PC-9 (cell line): Measurements from ENCODE around the gene GRK4. TPM values are rescaled to one million over a fixed set of nuclear protein-coding genes. Genes with fewer than 3 reads are reported as not detected.

Experiments
- BruUV-seq: library from RNA; stranded (reverse); fragments of 400-500 nt; replicated peaks from 2 replicates; lab custom pipeline; 2021; lab: Mats Ljungman, UMichigan
- CTCF ChIA-PET: fragments of 300-600 bp; sonication (Branson Sonifier 250); formaldehyde crosslinking; loops from one replicate; lab custom pipeline; 2022; ENCODE audit warnings: antibody characterized with exemption; lab: Charles Lee
- POLR2A ChIA-PET: fragments of 300-600 bp; sonication (Branson Sonifier 250); formaldehyde crosslinking; loops from one replicate; lab custom pipeline; 2022; ENCODE audit warnings: antibody characterized with exemption; ENCODE audit not compliant: unreplicated experiment; lab: Charles Lee
- DNase-seq, 2 experiments: peaks; one replicate each; pipeline versions ENCODE4 v3.0.0 to v3.0.0-alpha.2; 2015 to 2022; ENCODE audit warnings: mixed read lengths in 1 of 2
- H2AFZ ChIP-seq: fragments of 200-600 bp; sonication (generic); 2 replicates; pipeline ENCODE4 v1.8.1; 2017; ENCODE audit warnings: antibody characterized with exemption
- H3F3A ChIP-seq: fragments of 200-600 bp; sonication (generic); 2 replicates; pipeline ENCODE4 v1.8.1; 2017; ENCODE audit warnings: antibody characterized with exemption, mild to moderate bottlenecking, low read depth; ENCODE audit not compliant: insufficient read depth
- H3K27ac ChIP-seq: fragments of 200-600 bp; sonication (generic); 2 replicates; pipeline ENCODE4 v1.6.1; 2016; ENCODE audit warnings: mixed run types
- H3K27me3 ChIP-seq: fragments of 200-600 bp; sonication (generic); 2 replicates; pipeline ENCODE4 v1.6.1; 2016; ENCODE audit warnings: low read depth, mixed run types; ENCODE audit not compliant: insufficient read depth
- H3K36me3 ChIP-seq: fragments of 200-600 bp; sonication (generic); 2 replicates; pipeline ENCODE4 v1.6.1; 2016; ENCODE audit warnings: low read depth, mixed run types
- H3K4me1 ChIP-seq: fragments of 200-600 bp; sonication (generic); replicated peaks from 2 replicates; pipeline ENCODE4 v1.6.1; 2016; ENCODE audit warnings: mixed run types; ENCODE audit not compliant: insufficient read depth
- H3K4me2 ChIP-seq: fragments of 200-600 bp; sonication (generic); 2 replicates; pipeline ENCODE4 v1.6.1; 2017; ENCODE audit warnings: mixed run types
- H3K4me3 ChIP-seq: fragments of 200-600 bp; sonication (generic); 2 replicates; pipeline ENCODE4 v1.6.1; 2016; ENCODE audit warnings: mixed run types
- H3K79me2 ChIP-seq: fragments of 200-600 bp; sonication (generic); 2 replicates; pipeline ENCODE4 v1.6.1; 2017; ENCODE audit warnings: low read depth, mixed run types
- H3K9me2 ChIP-seq: fragments of 200-600 bp; sonication (generic); 2 replicates; pipeline ENCODE4 v1.8.1; 2017; ENCODE audit warnings: mild to moderate bottlenecking; ENCODE audit not compliant: insufficient read depth
- H3K9me3 ChIP-seq: fragments of 200-600 bp; sonication (generic); 2 replicates; pipeline ENCODE4 v1.8.1; 2016; ENCODE audit warnings: low read depth; ENCODE audit not compliant: insufficient read depth
- H4K20me1 ChIP-seq: fragments of 200-600 bp; sonication (generic); 2 replicates; pipeline ENCODE4 v1.8.1; 2017; ENCODE audit not compliant: insufficient read depth
- CTCF ChIP-seq: fragments of 200-600 bp; sonication (generic); conservative IDR thresholded peaks from 2 replicates; pipeline ENCODE4 v1.6.1; 2017; ENCODE audit warnings: mixed run types, antibody characterized with exemption, mild to moderate bottlenecking, moderate library complexity
- EZH2 ChIP-seq: fragments of 200-600 bp; sonication (generic); IDR thresholded peaks from 2 replicates; pipeline ENCODE4 v1.8.0; 2017; ENCODE audit warnings: antibody characterized with exemption, low read depth
- intact Hi-C: fragments of 100-400 bp; cut with micrococcal nuclease; formaldehyde crosslinking; loops from one replicate; pipeline ENCODE4 v1.10.0; 2022; ENCODE audit not compliant: unreplicated experiment
- total RNA-seq: library from RNA; stranded (reverse); gene quantifications from 2 replicates; pipeline ENCODE4 v1.2.3, GENCODE V29; 2021

Gene GRK4
- total RNA-seq, 1 experiment from 2014 or later = 3.1 TPM

- peaks cover 13% of the 10 kb centered on the region for H4K20me1 ChIP-seq
- no peaks in the 10 kb centered on the region for H3K9me3 ChIP-seq
- peaks cover 12% of the 10 kb centered on the region for H3K79me2 ChIP-seq
- H3F3A ChIP-seq = peaks cover 35% of the 10 kb centered on the region
- H3K27me3 ChIP-seq = no peaks in the 10 kb centered on the region
- peaks cover 26% of the 10 kb centered on the region for H3K4me1 ChIP-seq
- BruUV-seq = no TSS peak
- H3K4me3 ChIP-seq = no peak overlapping the region
- H3K4me2 ChIP-seq = no peak overlapping the region
- DNase-seq = no peak
- TF ChIP-seq CTCF = no peak
- no peak for TF ChIP-seq EZH2
- ChIA-PET POLR2A (no interaction called here), CTCF (no interaction called here)
- no peak overlapping the region for H2AFZ ChIP-seq
- no peaks in the 10 kb centered on the region for H3K9me2 ChIP-seq
- no peaks in the 10 kb centered on the region for H3K36me3 ChIP-seq
- intact Hi-C loops = no loop called here
- no peak overlapping the region for H3K27ac ChIP-seq
Observed at GRCh38 chr4:2938906-2939305, 24.5 kb upstream of the GRK4 start.

GRCh38 chr4:2939383-2940243 lies 23.8 kb upstream of the GRK4 start:
- Histone ChIP-seq H3K4me2 (no peak overlapping the region), H3K9me2 (no peaks in the 10 kb centered on the region), H2AFZ (no peak overlapping the region), H3K9me3 (no peaks in the 10 kb centered on the region), H3K27me3 (no peaks in the 10 kb centered on the region), H3K79me2 (peaks cover 12% of the 10 kb centered on the region), H3K4me1 (peaks cover 26% of the 10 kb centered on the region), H3F3A (peaks cover 35% of the 10 kb centered on the region), H3K4me3 (no peak overlapping the region), H4K20me1 (peaks cover 13% of the 10 kb centered on the region), H3K27ac (no peak overlapping the region), H3K36me3 (no peaks in the 10 kb centered on the region)
- TF ChIP-seq CTCF (no peak), EZH2 (no peak)
- ChIA-PET CTCF (no interaction called here), POLR2A (no interaction called here)
- intact Hi-C loops = no loop called here
- BruUV-seq = no TSS peak
- DNase-seq = no peak

GRCh38 chr4:2940267-2941137 lies 22.9 kb upstream of the GRK4 start:
- intact Hi-C loops = no loop called here
- BruUV-seq = no TSS peak
- Histone ChIP-seq H3K36me3 (no peaks in the 10 kb centered on the region), H3F3A (peaks cover 33% of the 10 kb centered on the region), H3K4me1 (peaks cover 26% of the 10 kb centered on the region), H3K4me3 (no peak overlapping the region), H3K4me2 (no peak overlapping the region), H4K20me1 (peaks cover 13% of the 10 kb centered on the region), H3K9me3 (no peaks in the 10 kb centered on the region), H3K79me2 (peaks cover 5% of the 10 kb centered on the region; the same call in 1 of the 2 replicates), H3K9me2 (no peaks in the 10 kb centered on the region), H3K27ac (no peak overlapping the region), H3K27me3 (no peaks in the 10 kb centered on the region), H2AFZ (no peak overlapping the region)
- ChIA-PET POLR2A (interaction anchor here (0.6 kb wide), 1 partner anchor 23 kb away, joined by 3 read pairs; the partner anchor contains the start of gene GRK4), CTCF (no interaction called here)
- DNase-seq = no peak
- no peak for TF ChIP-seq CTCF
- TF ChIP-seq EZH2 = no peak
